DOHH2 (cell line): Measurements from ENCODE around the gene MBOAT1.

Experiments
- EZH2phosphoT487 ChIP-seq: fragments of 200-600 bp; sonication (generic); IDR thresholded peaks from 2 replicates; pipeline ENCODE4 v1.6.1; 2017; ENCODE audit warnings: borderline replicate concordance, mild to moderate bottlenecking, antibody characterized with exemption, low read length, moderate library complexity, mixed read lengths
- TF ChIP-seq, protein P1 (sequence below): fragments of 200-600 bp; sonication (generic); IDR thresholded peaks from one replicate; pipeline ENCODE4 v1.5.1; 2014; ENCODE audit warnings: antibody characterized with exemption, mild to moderate bottlenecking, low read depth, low read length; ENCODE audit not compliant: poor library complexity, severe bottlenecking

DNA sequence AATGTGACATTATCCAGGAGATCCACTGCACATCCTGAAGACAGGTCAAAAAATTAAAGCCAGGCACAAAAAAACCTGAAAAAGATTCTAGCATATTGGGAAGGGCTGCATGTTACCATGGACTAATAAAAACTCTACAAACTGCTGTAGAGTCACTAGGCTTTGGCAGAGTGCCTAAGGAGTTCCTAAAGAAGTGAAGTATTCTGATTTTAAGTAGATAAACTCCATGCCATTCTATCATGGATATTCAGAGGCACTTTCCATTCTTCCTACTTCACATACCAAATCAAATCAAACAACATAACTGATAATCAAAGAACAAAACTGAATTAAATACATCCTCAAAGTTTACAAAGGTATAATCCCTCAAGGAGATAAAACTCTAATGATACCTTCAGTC is 3.0 kb upstream of the MBOAT1 start:
- TF ChIP-seq, protein P1, sequence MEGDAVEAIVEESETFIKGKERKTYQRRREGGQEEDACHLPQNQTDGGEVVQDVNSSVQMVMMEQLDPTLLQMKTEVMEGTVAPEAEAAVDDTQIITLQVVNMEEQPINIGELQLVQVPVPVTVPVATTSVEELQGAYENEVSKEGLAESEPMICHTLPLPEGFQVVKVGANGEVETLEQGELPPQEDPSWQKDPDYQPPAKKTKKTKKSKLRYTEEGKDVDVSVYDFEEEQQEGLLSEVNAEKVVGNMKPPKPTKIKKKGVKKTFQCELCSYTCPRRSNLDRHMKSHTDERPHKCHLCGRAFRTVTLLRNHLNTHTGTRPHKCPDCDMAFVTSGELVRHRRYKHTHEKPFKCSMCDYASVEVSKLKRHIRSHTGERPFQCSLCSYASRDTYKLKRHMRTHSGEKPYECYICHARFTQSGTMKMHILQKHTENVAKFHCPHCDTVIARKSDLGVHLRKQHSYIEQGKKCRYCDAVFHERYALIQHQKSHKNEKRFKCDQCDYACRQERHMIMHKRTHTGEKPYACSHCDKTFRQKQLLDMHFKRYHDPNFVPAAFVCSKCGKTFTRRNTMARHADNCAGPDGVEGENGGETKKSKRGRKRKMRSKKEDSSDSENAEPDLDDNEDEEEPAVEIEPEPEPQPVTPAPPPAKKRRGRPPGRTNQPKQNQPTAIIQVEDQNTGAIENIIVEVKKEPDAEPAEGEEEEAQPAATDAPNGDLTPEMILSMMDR = no peak
- no peak for TF ChIP-seq EZH2phosphoT487
